ENCODE results near the gene CLCA2. TPM values are rescaled to one million over a fixed set of nuclear protein-coding genes. Genes with fewer than 3 reads are reported as not detected.

CLCA2 gene
- total RNA-seq, 4 donors from 2014 or later: 0.19 to 38.3 (median 1.7) TPM; not detected in 1

- no CpG with 5 or more reads among the region's 4 CpGs for WGBS, 2 donors (ENCODE audit: low coverage in 1 of 2)
- Histone ChIP-seq H3K9me3 (no peaks in the 10 kb centered on the region), H3K27me3 (no peaks in the 10 kb centered on the region), H3K36me3 (no peaks in the 10 kb centered on the region), H3K4me1 (no peaks in the 10 kb centered on the region), H3K4me3 (no peak overlapping the region), H3K27ac (no peak overlapping the region)
- no peak for ATAC-seq
- TF ChIP-seq POLR2A (IDR thresholded peaks at IDR 0.05): no peak
- TF ChIP-seq EP300 (IDR thresholded peaks at IDR 0.05): no peak
- no peak for TF ChIP-seq POLR2AphosphoS5 (IDR thresholded peaks at IDR 0.05)
- TF ChIP-seq CTCF (IDR thresholded peaks at IDR 0.05): no peak
Observed at GRCh38 chr1:86410879-86411278, 13.1 kb upstream of the CLCA2 start.

GRCh38 chr1:86416343-86416742 is 7.6 kb upstream of the CLCA2 start:
- Histone ChIP-seq H3K36me3 (no peaks in the 10 kb centered on the region), H3K27ac (no peak overlapping the region), H3K4me1 (no peaks in the 10 kb centered on the region), H3K9me3 (no peaks in the 10 kb centered on the region), H3K27me3 (no peaks in the 10 kb centered on the region), H3K4me3 (no peak overlapping the region)
- WGBS, 2 donors (ENCODE audit: low coverage in 1 of 2): 70 to 90% methylated on average over 5 to 6 of the region's 6 CpGs
- ATAC-seq: no peak
- no peak for TF ChIP-seq POLR2A (IDR thresholded peaks at IDR 0.05)
- TF ChIP-seq POLR2AphosphoS5 (IDR thresholded peaks at IDR 0.05): no peak

- Histone ChIP-seq H3K4me3 (no peak overlapping the region), H3K4me1 (no peaks in the 10 kb centered on the region), H3K27ac (no peak overlapping the region), H3K27me3 (no peaks in the 10 kb centered on the region), H3K36me3 (no peaks in the 10 kb centered on the region), H3K9me3 (no peaks in the 10 kb centered on the region)
- TF ChIP-seq POLR2A (IDR thresholded peaks at IDR 0.05): no peak
- peak in 2 of 4 experiments; percentile 12 to 16 for TF ChIP-seq CTCF (IDR thresholded peaks at IDR 0.05)
- no peak for TF ChIP-seq EP300 (IDR thresholded peaks at IDR 0.05)
- no peak for ATAC-seq
- WGBS, 2 donors (ENCODE audit: low coverage in 1 of 2): 47 to 60% methylated on average over 4 of the region's 4 CpGs
Observed at GRCh38 chr1:86419277-86419903, 4.6 kb upstream of the CLCA2 start.

- Histone ChIP-seq H3K27me3 (no peaks in the 10 kb centered on the region), H3K9me3 (no peaks in the 10 kb centered on the region), H3K36me3 (no peaks in the 10 kb centered on the region), H3K27ac (no peak overlapping the region), H3K4me1 (no peaks in the 10 kb centered on the region), H3K4me3 (no peak overlapping the region)
- no peak for ATAC-seq
- WGBS, 2 donors (ENCODE audit: low coverage in 1 of 2): 73 to 84% methylated on average over 5 to 7 of the region's 7 CpGs
- no peak for TF ChIP-seq CTCF (IDR thresholded peaks at IDR 0.05)
- TF ChIP-seq EP300 (IDR thresholded peaks at IDR 0.05): no peak
- TF ChIP-seq POLR2AphosphoS5 (IDR thresholded peaks at IDR 0.05): no peak
- no peak for TF ChIP-seq POLR2A (IDR thresholded peaks at IDR 0.05)
Observed at GRCh38 chr1:86421601-86422280, 2.2 kb upstream of the CLCA2 start.

- Histone ChIP-seq H3K4me1 (no peaks in the 10 kb centered on the region), H3K27me3 (no peaks in the 10 kb centered on the region), H3K36me3 (no peaks in the 10 kb centered on the region), H3K4me3 (no peak overlapping the region), H3K27ac (no peak overlapping the region), H3K9me3 (no peaks in the 10 kb centered on the region)
- no peak for ATAC-seq
- no peak for TF ChIP-seq EP300 (IDR thresholded peaks at IDR 0.05)
- TF ChIP-seq CTCF (IDR thresholded peaks at IDR 0.05): no peak
- no peak for TF ChIP-seq POLR2AphosphoS5 (IDR thresholded peaks at IDR 0.05)
- no peak for TF ChIP-seq POLR2A (IDR thresholded peaks at IDR 0.05)
Observed at GRCh38 chr1:86423473-86423872, 498 bp upstream of the CLCA2 start.

Data from gastroesophageal sphincter (tissue), 4 donors.